BLaER1 (cell line): ENCODE data around the gene ARHGAP27.
"Not testable (repeated sequence)": the region's sequence is repeated elsewhere in the genome, so short reads cannot be mapped to it uniquely, and the experiment has no call there.

Source experiments
- H3K27ac ChIP-seq: shearing (Covaris generic); formaldehyde crosslinking; 2 replicates; pipeline ENCODE4 v1.8.1; 2022
- H3K27me3 ChIP-seq: shearing (Covaris generic); formaldehyde crosslinking; 2 replicates; pipeline ENCODE4 v1.8.1; 2022
- H3K36me3 ChIP-seq: shearing (Covaris generic); formaldehyde crosslinking; 2 replicates; pipeline ENCODE4 v1.8.1; 2022
- H3K4me1 ChIP-seq: shearing (Covaris generic); formaldehyde crosslinking; 2 replicates; pipeline ENCODE4 v1.8.1; 2022
- H3K4me2 ChIP-seq: shearing (Covaris generic); formaldehyde crosslinking; 2 replicates; pipeline ENCODE4 v1.8.1; 2022
- H3K4me3 ChIP-seq: shearing (Covaris generic); formaldehyde crosslinking; 2 replicates; pipeline ENCODE4 v1.8.1; 2022
- H3K9ac ChIP-seq: shearing (Covaris generic); formaldehyde crosslinking; 2 replicates; pipeline ENCODE4 v1.8.1; 2022
- H3K9me3 ChIP-seq: shearing (Covaris generic); formaldehyde crosslinking; 2 replicates; pipeline ENCODE4 v1.8.1; 2022
- H4K20me1 ChIP-seq: shearing (Covaris generic); formaldehyde crosslinking; 2 replicates; pipeline ENCODE4 v1.8.1; 2022
- Cebpa-rat ChIP-seq: shearing (Covaris generic); IDR thresholded peaks from 2 replicates; pipeline ENCODE4 v1.8.1; 2022

ARHGAP27 gene

DNA sequence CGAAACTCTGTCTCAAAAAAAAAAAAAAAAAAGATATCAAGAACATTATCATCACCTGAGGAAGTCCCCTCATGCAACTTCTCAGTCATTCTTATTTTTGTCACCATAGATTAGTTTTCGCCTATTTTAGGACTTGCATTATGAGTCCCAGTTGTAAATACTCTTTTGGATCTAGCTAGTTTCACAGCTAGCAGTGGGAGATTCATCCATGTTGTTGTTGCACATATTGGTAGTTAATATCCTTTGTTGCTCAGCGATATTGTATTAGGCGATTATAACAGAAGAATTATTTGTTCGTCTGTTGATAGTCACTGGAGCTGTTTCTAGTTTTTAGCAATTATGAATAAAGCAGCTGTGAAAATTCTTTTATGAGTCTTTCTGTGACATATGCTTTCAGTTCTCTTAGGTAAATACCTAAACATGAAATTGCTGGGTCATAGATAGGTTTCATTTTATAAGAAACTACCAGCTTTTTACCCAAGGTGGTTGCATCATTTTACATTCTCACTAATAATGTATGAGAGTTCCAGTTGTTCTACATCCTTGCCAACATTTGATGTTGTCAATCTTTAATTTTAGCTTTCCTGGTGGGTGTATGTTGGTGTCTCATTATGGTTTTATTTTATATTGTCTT lies 75.2 kb downstream of the ARHGAP27 start:
- Histone ChIP-seq H3K27ac (no peak overlapping the region), H3K9me3 (peaks cover 7% of the 10 kb centered on the region), H3K4me1 (peaks cover 5% of the 10 kb centered on the region; the same call in 1 of the 2 replicates), H3K4me2 (no peak overlapping the region), H3K27me3 (no peaks in the 10 kb centered on the region), H3K4me3 (no peak overlapping the region), H3K36me3 (no peaks in the 10 kb centered on the region), H4K20me1 (no peaks in the 10 kb centered on the region), H3K9ac (no peak overlapping the region)
- TF ChIP-seq Cebpa-rat = no peak

DNA sequence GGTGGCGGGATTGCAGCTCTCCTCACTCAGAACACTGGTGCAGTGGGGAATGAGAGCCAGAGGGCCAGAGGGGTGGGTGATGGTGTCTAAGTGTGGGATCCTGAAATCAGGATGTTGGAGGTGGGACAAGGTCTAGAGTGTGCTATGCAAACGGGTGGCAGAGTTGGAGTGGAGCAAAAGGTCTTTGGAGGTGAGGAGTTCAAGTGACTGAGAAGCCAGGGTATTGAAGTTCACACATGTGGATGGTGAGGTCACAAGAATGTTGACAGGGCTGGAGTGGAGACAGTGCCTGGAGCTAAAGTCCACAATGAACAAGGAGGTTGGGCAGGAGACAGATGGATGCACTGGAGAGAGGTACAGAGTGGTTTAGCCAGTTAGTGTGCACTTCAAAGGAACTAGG lies 77.6 kb downstream of the ARHGAP27 start:
- Histone ChIP-seq H3K27me3 (no peaks in the 10 kb centered on the region), H4K20me1 (no peaks in the 10 kb centered on the region), H3K4me3 (no peak overlapping the region), H3K4me1 (peaks cover 5% of the 10 kb centered on the region; the same call in 1 of the 2 replicates), H3K9me3 (peaks cover 5% of the 10 kb centered on the region), H3K4me2 (no peak overlapping the region), H3K36me3 (no peaks in the 10 kb centered on the region), H3K9ac (no peak overlapping the region), H3K27ac (no peak overlapping the region)
- TF ChIP-seq Cebpa-rat = no peak

DNA sequence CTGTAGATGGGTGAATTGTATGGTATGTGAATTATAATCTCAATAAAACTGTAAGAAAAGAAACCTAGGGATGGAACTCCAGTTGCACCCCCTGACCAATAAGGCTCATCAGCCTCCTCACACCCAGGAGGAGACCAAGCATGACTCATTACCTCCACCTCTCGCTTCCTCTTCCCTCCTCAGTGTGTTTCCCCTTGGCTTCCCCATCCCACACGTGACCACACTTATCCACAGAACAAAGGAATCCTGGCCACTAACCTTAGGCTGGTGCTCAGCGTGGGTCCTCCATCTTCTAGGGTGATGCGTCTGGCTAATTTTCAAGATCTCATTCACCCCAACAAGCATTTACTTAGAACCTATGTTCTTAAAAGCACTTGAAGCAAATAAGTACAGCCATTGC lies 79.6 kb downstream of the ARHGAP27 start:
- Histone ChIP-seq H3K9ac (no peak overlapping the region), H3K4me2 (no peak overlapping the region), H4K20me1 (no peaks in the 10 kb centered on the region), H3K27ac (no peak overlapping the region), H3K36me3 (no peaks in the 10 kb centered on the region), H3K4me1 (peaks cover 5% of the 10 kb centered on the region; the same call in 1 of the 2 replicates), H3K4me3 (no peak overlapping the region), H3K27me3 (no peaks in the 10 kb centered on the region), H3K9me3 (peaks cover 5% of the 10 kb centered on the region)
- no peak for TF ChIP-seq Cebpa-rat

DNA sequence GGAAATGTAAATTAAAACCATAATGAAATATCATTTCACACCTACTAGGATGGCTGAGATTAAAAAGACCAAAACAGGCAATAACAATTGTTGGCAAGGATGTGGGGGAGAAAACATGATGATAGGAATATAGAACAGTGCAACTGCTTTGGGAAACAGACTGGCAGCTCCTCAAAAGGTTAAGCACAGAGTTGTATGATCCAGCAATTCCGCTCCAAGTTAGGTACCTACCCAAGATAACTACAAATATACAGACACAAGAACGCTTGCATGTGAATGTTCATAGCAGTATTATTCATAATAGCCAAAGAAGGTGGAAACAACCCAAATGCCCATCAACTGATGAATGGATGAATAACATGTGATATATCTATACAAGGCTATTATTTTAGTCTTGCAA lies 80.8 kb downstream of the ARHGAP27 start:
- Histone ChIP-seq H3K4me1 (peaks cover 5% of the 10 kb centered on the region; the same call in 1 of the 2 replicates), H3K27ac (no peak overlapping the region), H3K36me3 (no peaks in the 10 kb centered on the region), H3K4me2 (no peak overlapping the region), H3K4me3 (no peak overlapping the region), H3K27me3 (no peaks in the 10 kb centered on the region), H4K20me1 (no peaks in the 10 kb centered on the region), H3K9me3 (peaks cover 5% of the 10 kb centered on the region), H3K9ac (no peak overlapping the region)
- no peak for TF ChIP-seq Cebpa-rat

DNA sequence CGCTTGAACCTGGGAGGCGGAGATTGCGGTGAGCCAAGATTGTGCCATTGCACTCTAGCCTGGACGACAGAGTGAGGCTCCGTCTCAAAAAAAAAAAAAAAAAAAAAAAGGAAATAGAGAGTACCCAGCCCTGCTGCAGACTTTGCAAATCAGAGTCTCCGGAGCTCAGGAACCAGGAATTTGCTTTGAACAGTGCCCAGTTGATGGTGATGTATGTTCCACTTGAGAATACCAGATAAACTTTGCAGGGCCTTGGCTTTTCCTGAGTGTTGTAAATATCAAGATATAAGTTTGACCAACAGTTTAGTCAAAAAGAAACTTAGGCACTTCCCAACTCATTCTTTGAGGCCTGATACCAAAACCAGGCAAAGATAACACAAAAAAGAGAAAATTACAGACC lies 85.2 kb downstream of the ARHGAP27 start:
- Histone ChIP-seq H3K9ac (no peak overlapping the region), H3K36me3 (no peaks in the 10 kb centered on the region), H3K9me3 (peaks cover 5% of the 10 kb centered on the region; the same call in 1 of the 2 replicates), H4K20me1 (no peaks in the 10 kb centered on the region), H3K4me3 (no peak overlapping the region), H3K27me3 (no peaks in the 10 kb centered on the region), H3K4me1 (0 out of 2 replicates have a peak, but pooled peaks cover 10% of the 10 kb centered on the region), H3K4me2 (no peak overlapping the region), H3K27ac (no peak overlapping the region)
- no peak for TF ChIP-seq Cebpa-rat

DNA sequence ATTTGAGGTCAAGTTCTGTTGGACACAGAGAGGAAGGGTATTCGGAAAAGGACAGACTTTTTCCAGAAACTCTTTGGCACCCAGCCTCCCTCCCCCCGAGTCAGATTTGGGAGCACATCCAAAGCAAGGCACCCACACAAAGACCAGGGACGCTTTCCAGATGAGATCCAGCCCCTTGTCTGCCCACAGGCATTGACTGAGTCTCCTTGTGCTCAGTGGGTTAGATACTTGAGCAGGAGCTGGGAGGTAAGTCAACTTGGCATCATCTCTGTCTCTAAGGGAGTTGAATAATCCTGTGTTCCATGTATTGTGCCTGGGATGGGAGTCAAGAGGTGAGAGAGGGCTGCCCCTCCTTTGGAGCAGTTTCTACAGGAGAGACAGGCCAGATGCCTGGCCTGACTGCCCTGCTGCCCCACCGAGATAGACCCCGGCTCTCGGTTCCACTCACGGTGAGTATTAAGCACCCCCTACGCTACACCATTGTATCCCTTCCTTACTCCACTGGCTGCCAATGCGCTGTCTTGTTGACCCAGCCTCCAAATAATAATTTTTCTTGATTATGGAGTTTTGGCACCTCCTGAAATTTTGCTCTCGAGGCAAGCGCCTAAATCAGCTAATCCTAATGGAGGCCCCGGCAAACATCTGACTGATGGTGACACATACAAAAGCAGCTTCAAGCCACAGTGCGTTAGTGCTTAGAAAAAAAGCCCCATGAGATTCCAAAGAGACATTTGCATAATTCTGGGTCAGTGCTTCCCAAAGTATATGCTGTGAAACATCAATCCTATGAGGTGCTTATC lies 86.3 kb downstream of the ARHGAP27 start:
- H3K4me2 ChIP-seq = no peak overlapping the region
- no peak for TF ChIP-seq Cebpa-rat
- no peaks in the 10 kb centered on the region for H3K27me3 ChIP-seq
- no peaks in the 10 kb centered on the region for H3K9me3 ChIP-seq
- H3K36me3 ChIP-seq = no peaks in the 10 kb centered on the region
- no peak overlapping the region for H3K4me3 ChIP-seq
- peaks cover 14% of the 10 kb centered on the region for H3K4me1 ChIP-seq
- H4K20me1 ChIP-seq = no peaks in the 10 kb centered on the region
- H3K27ac ChIP-seq = no peak overlapping the region
- H3K9ac ChIP-seq = no peak overlapping the region

DNA sequence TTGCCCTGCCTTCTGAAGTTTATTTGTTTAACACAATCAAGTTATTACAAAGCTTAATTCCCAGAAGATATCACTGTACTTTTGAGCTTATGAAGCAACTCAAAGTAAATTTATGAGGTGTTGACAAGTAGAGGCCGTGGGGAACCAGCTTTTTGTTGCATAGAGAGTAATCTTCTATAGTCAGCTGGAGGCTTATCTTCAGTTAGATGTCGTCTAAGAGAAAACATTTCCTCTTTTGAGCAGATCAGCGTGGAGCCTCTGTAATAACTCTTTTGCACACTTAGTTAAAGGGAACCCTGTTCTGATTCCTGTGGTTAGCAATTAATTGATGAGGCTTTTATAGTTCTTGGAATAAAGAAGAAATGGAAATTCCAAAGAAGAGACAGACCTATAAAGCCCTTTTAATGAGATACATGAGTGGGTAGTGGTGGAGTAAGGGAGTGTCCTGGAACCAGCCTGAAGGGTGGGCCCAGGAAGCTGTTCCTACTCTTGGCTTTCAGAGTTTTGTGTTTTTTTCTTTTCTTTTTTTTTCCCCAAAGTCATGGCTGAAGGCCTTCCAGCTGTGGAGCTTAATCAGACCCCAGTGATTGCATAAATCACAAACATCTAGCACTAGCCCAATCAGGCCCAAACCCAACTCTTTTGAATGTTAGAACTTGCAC lies 87.0 kb downstream of the ARHGAP27 start:
- no peak overlapping the region for H3K4me3 ChIP-seq
- H3K36me3 ChIP-seq = no peaks in the 10 kb centered on the region
- H3K9me3 ChIP-seq = no peaks in the 10 kb centered on the region
- no peaks in the 10 kb centered on the region for H3K27me3 ChIP-seq
- H3K27ac ChIP-seq = no peak overlapping the region
- H3K4me1 ChIP-seq = peaks cover 14% of the 10 kb centered on the region
- H4K20me1 ChIP-seq = no peaks in the 10 kb centered on the region
- no peak for TF ChIP-seq Cebpa-rat
- no peak overlapping the region for H3K9ac ChIP-seq
- no peak overlapping the region for H3K4me2 ChIP-seq

DNA sequence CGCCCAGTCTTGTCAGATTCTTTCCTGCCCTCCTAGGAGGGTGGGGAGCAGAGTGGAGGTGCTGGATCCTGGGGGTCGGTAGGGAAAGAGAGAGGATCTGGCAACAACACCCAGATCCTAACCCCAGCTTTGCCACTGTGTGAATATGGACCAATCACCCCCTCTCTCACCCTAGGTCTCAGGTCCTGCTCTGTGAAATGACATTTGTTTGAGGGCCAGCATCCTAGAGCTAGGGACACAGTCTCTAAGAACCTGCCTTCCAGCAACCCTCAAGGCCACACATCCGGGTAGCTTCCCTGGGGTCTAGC lies 87.5 kb downstream of the ARHGAP27 start:
- no peak overlapping the region for H3K4me3 ChIP-seq
- no peak overlapping the region for H3K9ac ChIP-seq
- no peaks in the 10 kb centered on the region for H3K9me3 ChIP-seq
- H3K27me3 ChIP-seq = no peaks in the 10 kb centered on the region
- peaks cover 14% of the 10 kb centered on the region for H3K4me1 ChIP-seq
- no peaks in the 10 kb centered on the region for H3K36me3 ChIP-seq
- H3K4me2 ChIP-seq = no peak overlapping the region
- H3K27ac ChIP-seq = no peak overlapping the region
- no peaks in the 10 kb centered on the region for H4K20me1 ChIP-seq
- TF ChIP-seq Cebpa-rat = no peak

DNA sequence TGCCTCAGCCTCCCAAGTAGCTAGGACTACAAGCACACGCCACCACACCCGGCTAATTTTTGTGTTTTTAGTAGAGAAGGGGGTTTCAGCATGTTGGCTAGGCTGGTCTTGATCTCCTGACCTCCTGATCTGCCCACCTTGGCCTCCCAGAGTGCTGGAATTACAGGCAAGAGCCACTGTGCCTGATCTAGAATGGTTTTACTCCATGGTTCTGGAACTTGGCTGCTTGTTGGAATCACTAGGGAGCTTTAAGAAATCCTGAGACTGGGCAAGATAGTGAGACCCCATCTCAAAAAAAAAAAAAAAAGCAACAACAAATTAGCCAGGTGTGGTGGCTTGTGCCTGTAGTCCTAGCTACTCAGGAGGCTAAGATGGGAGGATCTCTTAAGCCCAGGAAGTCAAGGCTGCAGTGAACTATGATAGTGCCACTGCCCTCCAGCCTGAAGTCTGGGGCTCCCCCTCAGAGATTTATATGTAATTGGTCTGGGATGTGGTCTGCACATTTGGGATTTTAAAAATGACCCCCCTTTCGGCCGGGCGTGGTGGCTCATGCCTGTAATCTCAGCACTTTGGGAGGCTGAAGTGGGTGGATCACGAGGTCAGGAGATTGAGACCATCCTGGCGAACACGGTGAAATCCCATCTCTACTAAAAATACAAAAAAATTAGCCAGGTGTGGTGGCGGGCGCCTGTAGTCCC lies 88.6 kb downstream of the ARHGAP27 start:
- peaks cover 20% of the 10 kb centered on the region for H3K4me1 ChIP-seq
- H3K36me3 ChIP-seq, H4K20me1 ChIP-seq, H3K4me3 ChIP-seq, H3K27ac ChIP-seq, H3K9me3 ChIP-seq, H3K4me2 ChIP-seq, H3K9ac ChIP-seq, H3K27me3 ChIP-seq: not testable (repeated sequence)
